GM21367 (cell line): ENCODE data around the gene RBPJ.

Source experiments
- ATAC-seq: cut with Tn5 transposase; IDR thresholded peaks from one replicate; pipeline ENCODE4 v1.9.1; 2021; ENCODE audit not compliant: unreplicated experiment

RBPJ gene

DNA sequence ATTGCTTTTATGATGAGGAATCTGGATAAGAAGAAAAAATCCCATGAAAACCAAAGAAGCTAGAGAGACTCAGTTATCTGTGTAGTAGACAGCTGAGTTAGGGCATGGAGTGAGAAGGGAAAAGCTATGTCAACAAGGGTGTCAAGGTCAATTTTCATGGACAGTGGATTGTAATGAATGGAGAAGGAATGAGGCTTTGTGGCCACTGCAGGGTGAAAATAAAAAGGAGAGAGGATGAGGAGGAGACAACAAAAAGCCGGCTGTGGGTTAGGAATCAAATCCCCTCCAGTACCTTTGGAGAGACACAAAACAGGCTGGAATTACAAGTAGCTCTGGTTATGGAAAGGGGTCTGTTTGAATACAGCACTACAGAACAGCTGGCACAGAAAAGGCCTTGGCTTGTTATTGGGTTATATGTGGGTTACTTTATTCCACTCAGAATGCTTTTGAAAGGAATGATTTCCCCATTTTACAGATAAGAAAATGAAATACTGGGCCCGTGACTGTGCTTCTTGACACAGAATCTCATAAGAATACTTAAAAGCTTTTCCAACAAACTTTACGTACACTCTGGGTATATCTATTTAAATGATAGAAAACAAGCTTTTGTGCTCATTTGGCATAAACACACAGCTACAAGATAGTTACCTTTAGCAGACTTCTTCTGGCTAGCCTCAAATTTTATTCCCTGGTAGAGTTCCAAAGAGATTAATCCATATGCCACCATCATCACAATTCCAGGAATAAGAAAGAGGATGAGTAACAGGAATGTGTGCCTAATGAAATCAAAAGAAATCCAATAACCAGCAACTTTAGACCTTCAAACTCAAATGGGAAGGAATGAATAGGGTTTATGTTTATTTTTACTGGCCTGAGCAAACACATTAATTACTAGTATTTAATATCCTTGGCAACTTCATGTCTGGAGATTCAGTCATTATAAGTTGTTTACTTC is 162.0 kb downstream of the RBPJ start:
- no peak for ATAC-seq

DNA sequence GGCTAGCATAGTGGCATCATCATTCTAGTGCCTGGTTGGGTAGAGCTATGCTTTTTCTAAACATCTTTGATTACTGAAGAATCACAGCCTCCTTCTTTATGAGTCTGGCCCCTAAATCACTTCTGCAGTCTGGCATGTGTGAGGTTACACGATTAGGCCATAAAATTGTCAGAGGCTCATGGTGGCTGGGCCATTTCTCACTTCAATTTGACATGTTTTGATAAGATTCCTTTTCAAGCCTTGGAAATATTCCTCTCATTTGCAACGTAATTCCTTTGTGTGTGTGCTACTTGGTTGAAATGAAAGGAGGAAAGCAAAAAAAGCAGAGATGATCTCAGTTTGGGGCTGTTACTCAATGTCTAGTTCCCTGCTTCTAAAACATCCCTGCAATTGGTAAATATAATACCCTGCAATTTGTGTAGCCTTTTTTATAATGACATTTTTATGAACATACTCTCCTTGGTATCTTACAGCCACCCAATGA is 163.3 kb downstream of the RBPJ start:
- no peak for ATAC-seq

DNA sequence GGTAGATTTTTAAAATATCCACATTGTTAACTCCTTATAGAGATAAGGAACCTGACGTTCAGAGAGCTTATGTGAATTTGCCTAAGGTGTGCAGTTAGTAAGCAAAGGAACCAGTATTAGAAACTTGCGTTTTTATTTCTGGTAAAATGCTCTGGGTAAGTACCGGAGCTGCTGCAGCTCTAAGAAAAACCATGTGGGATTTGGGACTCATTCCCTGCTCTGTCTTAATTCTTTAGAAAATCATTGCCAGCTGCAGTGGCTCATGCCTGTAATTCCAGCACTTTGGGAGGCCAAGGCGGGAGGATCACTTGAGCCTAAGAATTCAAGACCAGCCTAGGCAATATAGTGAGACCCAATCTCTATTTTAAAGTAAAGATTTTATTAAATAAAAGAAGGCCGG is 163.7 kb downstream of the RBPJ start:
- ATAC-seq: no peak
